Caco-2 (cell line): ENCODE measurements around the gene CAMSAP1. TPM values are rescaled to one million over a fixed set of nuclear protein-coding genes. Genes with fewer than 3 reads are reported as not detected.

Experiments
- BruUV-seq: library from RNA; stranded (reverse); fragments of 400-500 nt; replicated peaks from 2 replicates; lab custom pipeline; 2021; lab: Mats Ljungman, UMichigan
- CTCF ChIA-PET: fragments of 300-600 bp; sonication (Branson Sonifier 250); formaldehyde crosslinking; loops from one replicate; lab custom pipeline; 2022; ENCODE audit warnings: antibody characterized with exemption; lab: Charles Lee
- POLR2A ChIA-PET: fragments of 300-600 bp; sonication (Branson Sonifier 250); formaldehyde crosslinking; loops from one replicate; lab custom pipeline; 2022; ENCODE audit warnings: antibody characterized with exemption; lab: Charles Lee
- DNase-seq, 2 experiments: peaks; one replicate each; pipeline versions ENCODE4 v3.0.0 to v3.0.0-alpha.2; 2020 to 2022
- H3K27me3 ChIP-seq: replicated peaks from 2 replicates; pipeline ENCODE4 v1.6.0; 2011; ENCODE audit warnings: low read length; ENCODE audit not compliant: control insufficient read depth, insufficient read depth
- H3K36me3 ChIP-seq: 2 replicates; pipeline ENCODE4 v1.5.1; 2011; ENCODE audit warnings: low read length; ENCODE audit not compliant: control insufficient read depth, insufficient read depth
- H3K4me1 ChIP-seq: fragments of 250-450 bp; sonication (Bioruptor Pico); 2 replicates; pipeline ENCODE4 v1.5.1; 2020; ENCODE audit warnings: mild to moderate bottlenecking
- H3K4me3 ChIP-seq: 2 replicates; pipeline ENCODE4 v1.5.1; 2011; ENCODE audit warnings: low read depth, mild to moderate bottlenecking, control low read depth, low read length
- H3K9me3 ChIP-seq: fragments of 250-450 bp; sonication (Bioruptor Pico); 2 replicates; pipeline ENCODE4 v1.5.1; 2020; ENCODE audit warnings: mild to moderate bottlenecking, moderate library complexity
- H3K27ac Mint-ChIP-seq: one replicate; pipeline ENCODE4 v1.8.0; 2022; ENCODE audit warnings: mixed read lengths; ENCODE audit not compliant: unreplicated experiment
- H3K27me3 Mint-ChIP-seq: one replicate; pipeline ENCODE4 v1.8.0; 2022; ENCODE audit warnings: mixed read lengths; ENCODE audit not compliant: insufficient read depth, unreplicated experiment
- H3K36me3 Mint-ChIP-seq: one replicate; pipeline ENCODE4 v1.8.0; 2022; ENCODE audit warnings: mild to moderate bottlenecking, mixed read lengths; ENCODE audit not compliant: insufficient read depth, unreplicated experiment
- H3K4me1 Mint-ChIP-seq: one replicate; pipeline ENCODE4 v1.8.0; 2022; ENCODE audit warnings: low read depth, mixed read lengths; ENCODE audit not compliant: unreplicated experiment
- H3K4me3 Mint-ChIP-seq: one replicate; pipeline ENCODE4 v1.8.0; 2022; ENCODE audit warnings: mild to moderate bottlenecking, moderate library complexity, mixed read lengths; ENCODE audit not compliant: unreplicated experiment
- H3K9me3 Mint-ChIP-seq: one replicate; pipeline ENCODE4 v1.8.0; 2022; ENCODE audit warnings: mixed read lengths; ENCODE audit not compliant: unreplicated experiment
- intact Hi-C: fragments of 100-400 bp; cut with micrococcal nuclease; formaldehyde crosslinking; loops from one replicate; pipeline ENCODE4 v1.10.0; 2022; ENCODE audit not compliant: unreplicated experiment
- total RNA-seq: library from RNA; stranded (reverse); gene quantifications from 2 replicates; pipeline ENCODE4 v1.2.3, GENCODE V29; 2022
- TF ChIP-seq, protein P1 (sequence below), 2 experiments: fragments of 200-600 bp in 1 of 2; IDR thresholded peaks; 1 replicate in 1 of 2; 2 replicates in 1 of 2; pipeline versions ENCODE4 v1.5.1 to v1.8.0; 2011 to 2022; ENCODE audit warnings: antibody characterized with exemption in 1 of 2, control low read depth in 1 of 2, inconsistent platforms in 1 of 2, low read depth in 1 of 2, low read length in 1 of 2, mild to moderate bottlenecking in 1 of 2, moderate library complexity in 1 of 2; ENCODE audit not compliant: insufficient read depth in 1 of 2, severe bottlenecking in 1 of 2, unreplicated experiment in 1 of 2

CAMSAP1 gene
- total RNA-seq, 1 experiment from 2014 or later: 31.3 TPM

DNA sequence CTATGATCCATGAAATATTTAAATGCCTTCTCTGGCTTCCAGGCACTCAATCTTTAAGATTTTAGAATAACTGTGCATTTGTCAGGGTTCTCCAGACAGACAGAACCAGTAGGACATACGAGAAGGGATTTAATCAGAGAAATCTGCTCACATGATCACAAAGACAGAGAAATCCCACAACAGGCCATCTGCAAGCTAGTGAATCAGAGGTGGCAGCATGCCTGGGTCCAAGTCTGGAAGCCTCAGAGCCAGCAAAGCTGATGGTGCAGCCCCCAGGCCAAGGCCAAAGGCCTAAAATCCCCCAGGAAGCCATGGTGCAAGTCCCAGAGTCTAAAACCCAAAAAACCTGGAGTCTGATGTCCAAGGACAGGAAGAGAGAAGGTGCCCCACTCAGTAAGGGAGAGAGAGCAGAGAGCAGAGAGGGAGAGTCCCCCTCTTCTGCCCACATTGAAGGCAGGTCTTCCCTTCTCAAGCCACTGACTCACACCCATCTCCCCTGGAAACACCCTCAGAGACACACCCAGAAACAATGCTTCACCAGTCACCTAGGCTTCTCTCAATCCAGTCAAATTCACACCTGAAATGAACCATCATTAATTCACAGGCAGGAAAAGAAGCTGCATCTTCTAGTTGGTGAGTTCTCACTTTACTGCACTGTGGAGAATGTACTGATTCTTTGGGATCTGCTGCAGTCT is 48.7 kb downstream of the CAMSAP1 start:
- H3K4me3 Mint-ChIP-seq: no peak overlapping the region
- H3K27me3 Mint-ChIP-seq: no peaks in the 10 kb centered on the region
- no peak for DNase-seq
- TF ChIP-seq, protein P1, sequence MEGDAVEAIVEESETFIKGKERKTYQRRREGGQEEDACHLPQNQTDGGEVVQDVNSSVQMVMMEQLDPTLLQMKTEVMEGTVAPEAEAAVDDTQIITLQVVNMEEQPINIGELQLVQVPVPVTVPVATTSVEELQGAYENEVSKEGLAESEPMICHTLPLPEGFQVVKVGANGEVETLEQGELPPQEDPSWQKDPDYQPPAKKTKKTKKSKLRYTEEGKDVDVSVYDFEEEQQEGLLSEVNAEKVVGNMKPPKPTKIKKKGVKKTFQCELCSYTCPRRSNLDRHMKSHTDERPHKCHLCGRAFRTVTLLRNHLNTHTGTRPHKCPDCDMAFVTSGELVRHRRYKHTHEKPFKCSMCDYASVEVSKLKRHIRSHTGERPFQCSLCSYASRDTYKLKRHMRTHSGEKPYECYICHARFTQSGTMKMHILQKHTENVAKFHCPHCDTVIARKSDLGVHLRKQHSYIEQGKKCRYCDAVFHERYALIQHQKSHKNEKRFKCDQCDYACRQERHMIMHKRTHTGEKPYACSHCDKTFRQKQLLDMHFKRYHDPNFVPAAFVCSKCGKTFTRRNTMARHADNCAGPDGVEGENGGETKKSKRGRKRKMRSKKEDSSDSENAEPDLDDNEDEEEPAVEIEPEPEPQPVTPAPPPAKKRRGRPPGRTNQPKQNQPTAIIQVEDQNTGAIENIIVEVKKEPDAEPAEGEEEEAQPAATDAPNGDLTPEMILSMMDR (IDR thresholded peaks at IDR 0.05; ENCODE audit: insufficient read depth in 1 of 2, low read depth in 1 of 2, low read length in 1 of 2, severe bottlenecking in 1 of 2, unreplicated experiment in 1 of 2): no peak
- no peaks in the 10 kb centered on the region for H3K9me3 Mint-ChIP-seq
- H3K4me1 Mint-ChIP-seq: no peaks in the 10 kb centered on the region
- no TSS peak for BruUV-seq
- intact Hi-C loops: no loop called here
- no peak overlapping the region for H3K27ac Mint-ChIP-seq
- CTCF ChIA-PET: no interaction called here
- no peaks in the 10 kb centered on the region for H3K9me3 ChIP-seq
- POLR2A ChIA-PET: no interaction called here
- peaks cover 2% of the 10 kb centered on the region; the same call in 1 of the 2 replicates for H3K36me3 ChIP-seq
- no peak overlapping the region for H3K4me3 ChIP-seq
- H3K36me3 Mint-ChIP-seq: peaks cover 33% of the 10 kb centered on the region
- no peaks in the 10 kb centered on the region for H3K27me3 ChIP-seq
- no peaks in the 10 kb centered on the region for H3K4me1 ChIP-seq

DNA sequence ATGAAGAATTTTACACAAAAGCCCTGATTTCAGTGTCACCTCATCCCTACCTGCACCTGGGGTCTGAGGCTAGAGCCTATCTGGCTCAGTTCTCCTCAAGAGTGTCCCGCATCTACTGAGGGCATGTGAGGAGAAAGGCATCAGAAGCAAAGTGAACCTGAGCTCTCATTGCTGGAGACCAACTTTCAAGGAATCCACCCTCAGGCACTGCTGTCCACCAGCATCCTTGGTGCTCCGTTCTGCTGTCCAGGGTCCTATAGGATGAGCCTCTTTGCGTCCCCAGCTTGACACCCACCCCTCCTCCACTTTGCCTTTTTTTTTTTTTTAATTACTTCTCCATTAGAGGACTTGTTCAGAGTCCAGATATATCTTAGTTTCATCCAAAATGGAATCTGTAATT is 49.5 kb downstream of the CAMSAP1 start:
- no peaks in the 10 kb centered on the region for H3K27me3 Mint-ChIP-seq
- Histone ChIP-seq H3K36me3 (peaks cover 2% of the 10 kb centered on the region; the same call in 1 of the 2 replicates), H3K4me3 (no peak overlapping the region)

DNA sequence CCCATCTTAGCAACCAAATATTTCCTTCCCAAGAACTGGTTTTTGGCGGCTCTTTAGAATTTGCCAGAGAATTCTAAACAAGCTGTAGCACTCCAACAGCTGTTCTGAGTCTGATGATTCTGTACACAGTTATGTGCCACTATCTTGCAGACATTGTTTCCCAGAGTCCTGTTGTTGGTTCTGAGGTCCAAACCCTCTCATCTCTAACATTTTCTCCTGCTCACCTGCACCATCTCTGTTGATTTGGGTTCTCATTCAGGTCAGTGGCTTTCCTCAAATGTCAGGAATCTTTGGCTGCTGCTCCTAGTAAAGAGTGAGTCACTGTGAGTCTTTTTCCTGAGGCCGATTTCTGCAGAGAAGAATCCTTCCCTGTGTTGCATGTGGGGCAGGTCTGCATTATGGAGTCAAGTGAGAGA is 50.0 kb downstream of the CAMSAP1 start:
- Mint-ChIP-seq H3K27ac (no peak overlapping the region), H3K4me1 (no peaks in the 10 kb centered on the region), H3K4me3 (no peak overlapping the region), H3K36me3 (peaks cover 40% of the 10 kb centered on the region), H3K9me3 (no peaks in the 10 kb centered on the region), H3K27me3 (no peaks in the 10 kb centered on the region)
- Histone ChIP-seq H3K4me1 (no peaks in the 10 kb centered on the region), H3K4me3 (no peak overlapping the region), H3K36me3 (peaks cover 2% of the 10 kb centered on the region; the same call in 1 of the 2 replicates), H3K27me3 (no peaks in the 10 kb centered on the region), H3K9me3 (no peaks in the 10 kb centered on the region)
- CTCF ChIA-PET: no interaction called here
- intact Hi-C loops: no loop called here
- POLR2A ChIA-PET: no interaction called here
- TF ChIP-seq, protein P1 (IDR thresholded peaks at IDR 0.05; ENCODE audit: insufficient read depth in 1 of 2, low read depth in 1 of 2, low read length in 1 of 2, severe bottlenecking in 1 of 2, unreplicated experiment in 1 of 2): no peak
- no TSS peak for BruUV-seq
- DNase-seq: no peak

More for the DNA sequence above, 49.5 kb downstream of the CAMSAP1 start:
- intact Hi-C loops: no loop called here
- POLR2A ChIA-PET: no interaction called here
- TF ChIP-seq, protein P1 (IDR thresholded peaks at IDR 0.05; ENCODE audit: insufficient read depth in 1 of 2, low read depth in 1 of 2, low read length in 1 of 2, severe bottlenecking in 1 of 2, unreplicated experiment in 1 of 2): no peak
- Histone ChIP-seq H3K27me3 (no peaks in the 10 kb centered on the region), H3K4me1 (no peaks in the 10 kb centered on the region), H3K9me3 (no peaks in the 10 kb centered on the region)
- Mint-ChIP-seq H3K4me3 (no peak overlapping the region), H3K27ac (no peak overlapping the region), H3K9me3 (no peaks in the 10 kb centered on the region), H3K4me1 (no peaks in the 10 kb centered on the region), H3K36me3 (peaks cover 40% of the 10 kb centered on the region)
- BruUV-seq: no TSS peak
- DNase-seq: no peak
- CTCF ChIA-PET: no interaction called here
